GM19467 (cell line): Measurements from ENCODE around the gene GPRIN3.
"Not testable (repeated sequence)": the region's sequence is repeated elsewhere in the genome, so short reads cannot be mapped to it uniquely, and the experiment has no call there.

Experiments
- ATAC-seq: cut with Tn5 transposase; IDR thresholded peaks from one replicate; pipeline ENCODE4 v1.9.1; 2021; ENCODE audit warnings: mild to moderate bottlenecking, moderate library complexity; ENCODE audit not compliant: unreplicated experiment

GPRIN3 gene

DNA sequence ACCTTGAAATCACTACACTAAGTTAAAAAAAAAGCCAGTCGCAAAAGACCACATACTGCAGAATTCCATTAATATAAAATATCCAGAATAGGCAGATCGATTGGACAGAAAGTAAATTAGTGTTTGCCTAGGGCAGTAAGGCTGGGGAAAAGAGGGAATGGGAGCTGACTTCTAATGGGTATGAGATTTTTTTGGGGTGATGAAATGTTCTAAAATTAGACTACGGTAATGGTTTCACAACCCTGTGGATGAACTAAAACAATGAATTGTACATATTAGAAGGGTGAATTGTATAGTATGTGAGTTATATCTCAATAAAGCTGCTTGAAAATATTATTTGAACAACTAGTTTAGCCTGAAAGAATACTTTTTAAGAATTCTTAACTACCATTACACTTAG is 6.7 kb upstream of the GPRIN3 start:
- ATAC-seq = no peak

GRCh38 chr4:89312066-89312465 is 4.5 kb upstream of the GPRIN3 start:
- no peak for ATAC-seq

DNA sequence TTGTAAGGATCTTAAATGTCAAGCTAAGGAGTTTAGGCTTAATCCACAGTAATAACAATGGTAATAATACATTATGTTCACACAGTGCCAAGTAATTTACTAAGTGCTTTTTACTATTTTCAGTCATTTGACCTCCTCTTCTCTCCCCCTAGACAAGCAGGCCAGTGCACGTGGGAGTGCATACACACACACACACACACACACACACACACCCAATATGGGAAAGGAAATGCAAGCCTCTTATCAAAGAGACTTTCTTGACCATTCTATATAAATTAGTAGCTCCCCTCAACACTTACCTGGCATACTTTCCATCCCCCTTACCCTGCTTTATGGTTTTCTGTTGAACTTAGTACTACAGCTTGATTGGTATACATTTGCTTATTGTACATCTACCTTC is 3.8 kb upstream of the GPRIN3 start:
- ATAC-seq = no peak

- not testable (repeated sequence) for ATAC-seq
These were observed 1.6 kb upstream of the GPRIN3 start for GRCh38 chr4:89309154-89309553.

GRCh38 chr4:89308161-89308500 is 531 bp upstream of the GPRIN3 start:
- ATAC-seq = no peak

DNA sequence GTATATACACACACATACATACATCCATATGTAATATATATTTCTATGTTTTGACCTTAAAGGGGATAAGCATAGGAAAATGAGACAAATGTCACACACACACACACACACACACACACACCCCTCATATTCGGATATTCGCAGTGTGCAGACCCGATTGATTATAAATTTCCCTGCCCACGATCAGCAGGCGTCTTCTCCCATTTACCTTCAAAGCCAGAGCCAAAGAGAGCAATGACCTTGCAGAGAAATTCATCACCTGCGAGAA is 488 bp downstream of the GPRIN3 start:
- ATAC-seq = no peak

- ATAC-seq = no peak
These were observed 968 bp downstream of the GPRIN3 start for GRCh38 chr4:89306486-89307177.

DNA sequence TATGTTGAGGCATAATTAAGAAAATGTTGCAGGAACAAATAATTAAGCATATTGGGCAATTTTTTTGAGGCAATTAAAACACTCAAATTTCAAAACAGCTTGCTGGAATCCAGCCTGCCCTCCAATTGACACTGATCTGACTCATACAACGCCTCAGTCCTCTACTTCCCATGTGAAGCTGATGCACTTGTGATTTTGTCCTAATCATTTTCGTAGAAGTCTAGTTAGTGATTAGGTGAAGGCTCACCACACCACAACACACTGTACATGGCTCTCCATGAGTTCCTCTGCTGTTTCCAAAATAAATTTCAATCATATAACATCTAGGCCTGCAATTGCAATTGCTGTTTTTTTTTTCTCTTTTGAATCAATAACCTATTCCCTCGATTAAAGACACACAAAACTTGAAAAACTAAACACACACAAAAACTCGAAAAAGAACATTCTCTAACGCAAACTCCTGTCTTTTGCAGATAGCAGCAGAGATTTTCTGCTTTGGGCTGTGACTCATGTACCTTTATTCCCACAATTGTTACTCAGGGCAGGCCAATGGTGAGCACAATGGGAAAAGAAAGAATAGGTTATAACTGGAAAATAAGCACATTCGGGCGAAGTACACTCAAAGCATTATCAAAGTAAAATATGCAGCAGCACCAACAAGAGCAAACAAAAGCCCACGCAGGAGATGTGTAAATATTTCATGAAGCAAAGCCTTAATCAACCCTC is 1.7 kb downstream of the GPRIN3 start:
- no peak for ATAC-seq

DNA sequence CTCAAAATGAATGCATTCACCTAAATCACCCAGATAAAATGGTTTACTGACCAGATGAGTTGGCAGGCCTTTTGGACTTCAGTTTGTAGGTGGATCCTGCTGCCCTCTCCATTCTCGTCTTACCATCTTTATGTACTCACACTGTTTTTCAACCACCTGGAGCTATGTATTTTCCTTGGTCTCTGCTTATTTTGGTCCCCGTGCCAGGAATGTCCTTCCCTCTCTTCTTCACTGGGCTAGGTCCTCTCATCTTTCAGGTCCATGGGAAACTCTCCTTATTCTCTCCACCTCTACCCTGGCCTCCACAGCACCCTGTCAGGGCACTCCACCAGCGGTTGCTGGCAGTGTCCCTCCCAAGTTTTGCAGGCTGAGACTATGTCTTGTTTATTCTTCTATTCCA is 2.6 kb downstream of the GPRIN3 start:
- no peak for ATAC-seq

- no peak for ATAC-seq
These were observed 3.7 kb downstream of the GPRIN3 start for GRCh38 chr4:89303814-89304388.

DNA sequence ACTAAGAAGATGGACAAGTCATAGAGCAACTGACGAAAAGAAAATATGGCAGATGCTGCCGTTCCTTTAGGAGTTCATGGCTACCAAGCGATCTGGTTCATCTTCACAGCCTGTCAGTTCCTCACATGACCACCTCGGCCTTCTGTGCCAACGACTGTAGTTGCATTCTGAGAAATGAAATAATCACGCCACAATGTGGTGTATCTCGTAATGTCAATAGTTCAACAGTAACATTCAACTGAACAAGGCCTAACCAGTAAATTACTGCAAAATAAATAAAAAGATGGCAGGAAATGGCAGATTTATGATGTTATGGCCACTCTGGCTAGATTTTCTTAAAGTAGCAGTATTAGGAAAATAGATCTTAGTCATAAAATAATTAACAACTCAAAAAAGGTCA is 4.4 kb downstream of the GPRIN3 start:
- no peak for ATAC-seq

DNA sequence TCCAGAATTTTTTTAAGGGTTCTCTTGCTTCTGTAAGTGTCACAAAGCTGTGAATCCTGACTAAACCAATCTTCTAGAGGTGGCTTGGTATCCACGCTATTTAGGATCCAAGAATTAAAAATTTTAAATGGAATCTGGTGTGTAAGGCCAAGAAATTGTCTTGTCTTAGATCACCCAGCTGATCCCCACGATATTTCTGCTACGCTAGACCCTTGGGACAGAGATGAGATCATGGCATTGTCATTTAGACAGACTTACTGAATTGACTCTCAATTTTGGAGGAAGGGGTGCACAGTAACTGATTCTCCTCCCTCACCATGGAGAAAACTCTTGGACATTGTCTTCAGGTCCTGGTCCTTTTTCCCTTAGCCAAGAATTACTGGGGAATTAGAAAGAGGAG is 5.7 kb downstream of the GPRIN3 start:
- no peak for ATAC-seq

- ATAC-seq = no peak
These were observed 6.6 kb downstream of the GPRIN3 start for GRCh38 chr4:89301003-89301402.

- ATAC-seq = no peak
These were observed 7.1 kb downstream of the GPRIN3 start for GRCh38 chr4:89300499-89300898.

GRCh38 chr4:89300060-89300459 is 7.5 kb downstream of the GPRIN3 start:
- ATAC-seq = no peak

DNA sequence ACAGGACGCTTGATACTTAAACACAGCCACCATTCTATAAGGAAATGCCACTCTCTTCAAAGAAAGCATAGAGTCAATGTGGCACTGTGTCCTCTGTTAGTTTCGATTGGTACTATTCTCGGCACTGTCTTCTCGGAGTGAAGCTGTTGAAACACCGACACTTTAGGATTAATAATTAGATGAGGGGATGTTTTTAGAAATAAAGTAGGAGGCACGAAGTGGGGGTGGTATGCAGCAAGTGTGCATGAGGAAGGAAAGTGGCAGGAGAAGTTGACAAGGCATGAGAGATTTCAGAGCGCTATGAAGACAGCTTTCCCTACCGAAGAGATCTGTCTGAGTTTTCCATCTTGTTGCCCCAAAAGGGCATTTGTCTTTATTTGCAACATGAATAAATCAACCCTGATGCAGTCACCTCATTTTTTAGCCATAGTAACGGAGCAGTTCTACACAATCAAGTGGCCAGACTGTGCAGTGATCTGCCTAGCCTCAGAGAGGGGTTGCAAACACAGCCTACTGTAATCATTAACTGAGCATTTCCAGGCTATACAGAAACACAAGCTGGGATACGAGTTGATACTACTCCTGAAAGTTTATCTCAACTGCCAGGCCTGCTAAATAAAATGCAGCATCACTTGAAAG is 8.3 kb downstream of the GPRIN3 start:
- ATAC-seq = no peak

- no peak for ATAC-seq
These were observed 8.8 kb downstream of the GPRIN3 start for GRCh38 chr4:89298788-89299152.

GRCh38 chr4:89298155-89298554 is 9.4 kb downstream of the GPRIN3 start:
- no peak for ATAC-seq

GRCh38 chr4:89296896-89297295 is 10.7 kb downstream of the GPRIN3 start:
- no peak for ATAC-seq

DNA sequence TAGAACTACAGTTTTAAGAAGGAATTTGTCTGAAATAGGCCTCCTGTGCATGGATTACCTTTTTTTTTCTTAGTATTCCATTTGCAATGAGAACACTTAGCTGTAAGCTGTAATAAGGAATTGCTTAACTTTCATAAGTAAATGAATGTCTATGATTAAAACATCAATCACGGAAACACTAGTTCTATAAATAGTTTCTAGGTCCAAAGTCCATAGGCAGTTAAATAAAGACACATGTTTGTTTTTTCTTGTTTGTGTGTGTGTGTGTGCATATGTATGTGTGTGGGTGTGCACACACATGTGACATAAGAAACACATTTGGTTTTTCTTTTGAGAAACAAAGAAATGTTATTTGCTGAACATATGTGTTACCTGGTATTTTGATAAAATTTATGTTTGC is 11.2 kb downstream of the GPRIN3 start:
- no peak for ATAC-seq

- no peak for ATAC-seq
These were observed 12.1 kb downstream of the GPRIN3 start for GRCh38 chr4:89295415-89295927.
